ENCODE data around the gene RAET1L. TPM values are rescaled to one million over a fixed set of nuclear protein-coding genes. Genes with fewer than 3 reads are reported as not detected.

RAET1L gene
- total and polyA plus RNA-seq, 10 of the 15 experiments (the other 5 are each of a cell fraction or from before 2014, with no cell fraction given): not detected

DNA sequence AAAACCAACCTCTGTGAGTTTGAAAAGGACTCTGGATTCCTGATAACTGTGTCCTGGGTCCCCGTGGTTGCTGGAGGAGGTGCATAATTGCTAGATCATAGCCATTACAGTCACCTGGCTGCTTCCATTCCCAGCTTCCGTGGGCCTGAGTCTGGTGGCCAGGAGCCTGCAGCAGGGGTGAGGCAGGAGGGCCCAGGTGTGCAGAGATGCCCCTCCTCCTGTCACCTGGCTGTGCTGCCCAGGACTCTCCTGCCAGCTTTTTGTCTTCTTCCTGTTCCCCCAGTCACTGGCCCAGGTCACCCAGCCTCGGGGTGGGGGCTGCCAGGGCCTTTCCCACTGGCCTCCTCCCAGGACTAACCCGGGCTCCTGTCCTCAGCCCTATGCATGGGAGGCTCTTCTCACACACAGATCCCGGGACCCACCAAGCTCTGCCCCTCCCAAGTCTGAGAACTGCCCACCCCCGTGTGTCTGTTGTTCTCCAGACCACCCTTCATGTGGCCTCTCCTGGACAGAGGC lies 30.0 kb downstream of the RAET1L start:
- H2AFZ ChIP-seq (ENCODE audit: control insufficient read depth, low read depth, low read length): no peak overlapping the region
- no peak overlapping the region for H3K4me3 ChIP-seq
- H3K4me1 ChIP-seq (ENCODE audit: control insufficient read depth, insufficient read depth, low read length): peaks cover 15% of the 10 kb centered on the region
- WGBS (ENCODE audit: insufficient coverage, insufficient replicate concordance, low lambda C conversion rate, missing lambda C conversion rate): 8% methylated on average over 6 of the region's 6 CpGs
- FAIRE-seq: no peak
- H3K27ac ChIP-seq (ENCODE audit: control insufficient read depth, insufficient read depth): no peak overlapping the region
- no TSS peak for BruUV-seq (replicated peaks)
- H3K9ac ChIP-seq (ENCODE audit: control insufficient read depth, insufficient read depth, low read length): no peak overlapping the region
- no peaks in the 10 kb centered on the region for H3K79me2 ChIP-seq (ENCODE audit: control insufficient read depth, insufficient read depth, low read length)
- ChIA-PET RAD21 (ENCODE audit: unreplicated experiment) (no interaction called here), CTCF (no interaction called here), SMC1A (ENCODE audit: uncharacterized antibody, unreplicated experiment) (no interaction called here), POLR2A (interaction anchor here (0.7 to 1.2 kb wide), 2 partner anchors 11 to 71 kb away, joined by 3 read pairs; no protein-coding TSS in a partner anchor)
- intact Hi-C loops (cut with micrococcal nuclease; ENCODE audit: unreplicated experiment): no loop called here
- peaks cover 0 to 15% of the 10 kb centered on the region in 2 experiments for H3K27me3 ChIP-seq (replicated peaks in 1 of 2; ENCODE audit: control insufficient read depth in 2 of 2, insufficient read depth in 2 of 2, low read length in 1 of 2)
- H4K20me1 ChIP-seq (ENCODE audit: control insufficient read depth, insufficient read depth): no peaks in the 10 kb centered on the region; the same call in none of the 2 replicates
- peaks cover under 1% of the 10 kb centered on the region; the same call in 2 of the 3 replicates for H3K9me3 ChIP-seq (replicated peaks; ENCODE audit: control insufficient read depth, insufficient read depth, low read length)
- H3K4me2 ChIP-seq (ENCODE audit: control insufficient read depth, insufficient read depth): no peak overlapping the region
- TF ChIP-seq SUZ12 (IDR thresholded peaks at IDR 0.05; ENCODE audit: unreplicated experiment): no peak
- TF ChIP-seq CBFB (IDR thresholded peaks at IDR 0.05; ENCODE audit: low read depth): no peak
- TF ChIP-seq IKZF2 (IDR thresholded peaks at IDR 0.05): no peak
- TF ChIP-seq BMI1 (IDR thresholded peaks at IDR 0.05; ENCODE audit: borderline replicate concordance): no peak
- TF ChIP-seq, protein P1, sequence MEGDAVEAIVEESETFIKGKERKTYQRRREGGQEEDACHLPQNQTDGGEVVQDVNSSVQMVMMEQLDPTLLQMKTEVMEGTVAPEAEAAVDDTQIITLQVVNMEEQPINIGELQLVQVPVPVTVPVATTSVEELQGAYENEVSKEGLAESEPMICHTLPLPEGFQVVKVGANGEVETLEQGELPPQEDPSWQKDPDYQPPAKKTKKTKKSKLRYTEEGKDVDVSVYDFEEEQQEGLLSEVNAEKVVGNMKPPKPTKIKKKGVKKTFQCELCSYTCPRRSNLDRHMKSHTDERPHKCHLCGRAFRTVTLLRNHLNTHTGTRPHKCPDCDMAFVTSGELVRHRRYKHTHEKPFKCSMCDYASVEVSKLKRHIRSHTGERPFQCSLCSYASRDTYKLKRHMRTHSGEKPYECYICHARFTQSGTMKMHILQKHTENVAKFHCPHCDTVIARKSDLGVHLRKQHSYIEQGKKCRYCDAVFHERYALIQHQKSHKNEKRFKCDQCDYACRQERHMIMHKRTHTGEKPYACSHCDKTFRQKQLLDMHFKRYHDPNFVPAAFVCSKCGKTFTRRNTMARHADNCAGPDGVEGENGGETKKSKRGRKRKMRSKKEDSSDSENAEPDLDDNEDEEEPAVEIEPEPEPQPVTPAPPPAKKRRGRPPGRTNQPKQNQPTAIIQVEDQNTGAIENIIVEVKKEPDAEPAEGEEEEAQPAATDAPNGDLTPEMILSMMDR (IDR thresholded peaks at IDR 0.05 in 2 of 3, conservative IDR thresholded peaks at IDR 0.05 in 1 of 3; ENCODE audit: control insufficient read depth in 2 of 3, extremely low read depth in 1 of 3, insufficient read depth in 1 of 3, low read depth in 3 of 3, low read length in 3 of 3): no peak
- no peak for TF ChIP-seq TARDBP (IDR thresholded peaks at IDR 0.05; ENCODE audit: borderline replicate concordance)
- TF ChIP-seq, protein P2, sequence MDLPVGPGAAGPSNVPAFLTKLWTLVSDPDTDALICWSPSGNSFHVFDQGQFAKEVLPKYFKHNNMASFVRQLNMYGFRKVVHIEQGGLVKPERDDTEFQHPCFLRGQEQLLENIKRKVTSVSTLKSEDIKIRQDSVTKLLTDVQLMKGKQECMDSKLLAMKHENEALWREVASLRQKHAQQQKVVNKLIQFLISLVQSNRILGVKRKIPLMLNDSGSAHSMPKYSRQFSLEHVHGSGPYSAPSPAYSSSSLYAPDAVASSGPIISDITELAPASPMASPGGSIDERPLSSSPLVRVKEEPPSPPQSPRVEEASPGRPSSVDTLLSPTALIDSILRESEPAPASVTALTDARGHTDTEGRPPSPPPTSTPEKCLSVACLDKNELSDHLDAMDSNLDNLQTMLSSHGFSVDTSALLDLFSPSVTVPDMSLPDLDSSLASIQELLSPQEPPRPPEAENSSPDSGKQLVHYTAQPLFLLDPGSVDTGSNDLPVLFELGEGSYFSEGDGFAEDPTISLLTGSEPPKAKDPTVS (IDR thresholded peaks at IDR 0.05; ENCODE audit: low read depth, low read length): no peak
- TF ChIP-seq BCL11A (IDR thresholded peaks at IDR 0.05; ENCODE audit: low read depth, low read length): no peak
- no peak for TF ChIP-seq YBX1 (IDR thresholded peaks at IDR 0.05)
- no peak for TF ChIP-seq NFYA (IDR thresholded peaks at IDR 0.05; ENCODE audit: borderline replicate concordance, low read depth, low read length)
- TF ChIP-seq, protein P3, sequence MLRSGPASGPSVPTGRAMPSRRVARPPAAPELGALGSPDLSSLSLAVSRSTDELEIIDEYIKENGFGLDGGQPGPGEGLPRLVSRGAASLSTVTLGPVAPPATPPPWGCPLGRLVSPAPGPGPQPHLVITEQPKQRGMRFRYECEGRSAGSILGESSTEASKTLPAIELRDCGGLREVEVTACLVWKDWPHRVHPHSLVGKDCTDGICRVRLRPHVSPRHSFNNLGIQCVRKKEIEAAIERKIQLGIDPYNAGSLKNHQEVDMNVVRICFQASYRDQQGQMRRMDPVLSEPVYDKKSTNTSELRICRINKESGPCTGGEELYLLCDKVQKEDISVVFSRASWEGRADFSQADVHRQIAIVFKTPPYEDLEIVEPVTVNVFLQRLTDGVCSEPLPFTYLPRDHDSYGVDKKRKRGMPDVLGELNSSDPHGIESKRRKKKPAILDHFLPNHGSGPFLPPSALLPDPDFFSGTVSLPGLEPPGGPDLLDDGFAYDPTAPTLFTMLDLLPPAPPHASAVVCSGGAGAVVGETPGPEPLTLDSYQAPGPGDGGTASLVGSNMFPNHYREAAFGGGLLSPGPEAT (IDR thresholded peaks at IDR 0.05; ENCODE audit: low read depth): no peak
- TF ChIP-seq EZH2 (IDR thresholded peaks at IDR 0.05; ENCODE audit: borderline replicate concordance, control insufficient read depth, low read depth, low read length): no peak
- no peak for TF ChIP-seq SMC3 (IDR thresholded peaks at IDR 0.05; ENCODE audit: borderline replicate concordance, low read length)
- TF ChIP-seq PAX5 (IDR thresholded peaks at IDR 0.05; ENCODE audit: borderline replicate concordance, low read depth, low read length): no peak
- no peak for TF ChIP-seq MXI1 (IDR thresholded peaks at IDR 0.05; ENCODE audit: low read depth, low read length)
- TF ChIP-seq, protein P4, sequence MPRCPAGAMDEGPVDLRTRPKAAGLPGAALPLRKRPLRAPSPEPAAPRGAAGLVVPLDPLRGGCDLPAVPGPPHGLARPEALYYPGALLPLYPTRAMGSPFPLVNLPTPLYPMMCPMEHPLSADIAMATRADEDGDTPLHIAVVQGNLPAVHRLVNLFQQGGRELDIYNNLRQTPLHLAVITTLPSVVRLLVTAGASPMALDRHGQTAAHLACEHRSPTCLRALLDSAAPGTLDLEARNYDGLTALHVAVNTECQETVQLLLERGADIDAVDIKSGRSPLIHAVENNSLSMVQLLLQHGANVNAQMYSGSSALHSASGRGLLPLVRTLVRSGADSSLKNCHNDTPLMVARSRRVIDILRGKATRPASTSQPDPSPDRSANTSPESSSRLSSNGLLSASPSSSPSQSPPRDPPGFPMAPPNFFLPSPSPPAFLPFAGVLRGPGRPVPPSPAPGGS (IDR thresholded peaks at IDR 0.05; ENCODE audit: borderline replicate concordance, insufficient read depth, low read depth, low read length, poor library complexity, severe bottlenecking): no peak
- no peak for TF ChIP-seq NR2F1 (conservative IDR thresholded peaks at IDR 0.05)
- no peak for DNase-seq (ENCODE audit: low read depth, low spot score)
- in situ Hi-C loops (cut with MboI): no loop called here
- H3K36me3 ChIP-seq (ENCODE audit: control insufficient read depth in 2 of 2, insufficient read depth in 2 of 2, low read length in 1 of 2): no peaks in the 10 kb centered on the region
- no peak for ATAC-seq
